Lower lobe of right lung (tissue), 2 donors: ENCODE measurements around the gene S100A4. TPM values are rescaled to one million over a fixed set of nuclear protein-coding genes. Genes with fewer than 3 reads are reported as not detected.

ENCODE experiments used
- ATAC-seq, 2 donors: fragments of 200-7000 bp; cut with Tn5 transposase; one replicate each; pipeline ENCODE4 v1.9.1; 2020 to 2022; ENCODE audit warnings: mild to moderate bottlenecking in 2 of 2, moderate library complexity in 2 of 2
- DNase-seq: peaks from one replicate; pipeline ENCODE4 v3.0.0-alpha.2; 2020
- H3K27ac ChIP-seq: fragments of 200-600 bp; one replicate; pipeline ENCODE4 v1.8.0; 2022
- H3K27me3 ChIP-seq: fragments of 200-600 bp; one replicate; pipeline ENCODE4 v1.8.0; 2022; ENCODE audit warnings: low read depth
- H3K36me3 ChIP-seq: fragments of 200-600 bp; one replicate; pipeline ENCODE4 v1.8.0; 2022; ENCODE audit warnings: mild to moderate bottlenecking
- H3K4me1 ChIP-seq: fragments of 200-600 bp; one replicate; pipeline ENCODE4 v1.8.0; 2022
- H3K4me3 ChIP-seq: fragments of 200-600 bp; one replicate; pipeline ENCODE4 v1.8.0; 2022; ENCODE audit warnings: mild to moderate bottlenecking
- H3K9me3 ChIP-seq: fragments of 200-600 bp; one replicate; pipeline ENCODE4 v1.8.0; 2022
- intact Hi-C: fragments of 100-400 bp; cut with DNase I; formaldehyde crosslinking; loops from one replicate; pipeline ENCODE4 v1.11.0; 2022
- total RNA-seq: library from RNA; stranded (reverse); fragmentation: NEBNext Ultra II Directional; extraction: Animal tissue kit (Norgen Biotek cat#: 25700); gene quantifications from one replicate; pipeline ENCODE4 v1.2.1, GENCODE V29; 2021
- TF ChIP-seq, protein P1 (sequence below): fragments of 200-600 bp; IDR thresholded peaks from one replicate; pipeline ENCODE4 v1.8.0; 2022; ENCODE audit warnings: antibody characterized with exemption, mild to moderate bottlenecking
- donor health status: DM: no; HTN: yes; CAD: no; lungs with severe emphysema.

S100A4 gene
- total RNA-seq, 1 donor from 2014 or later: 600 TPM

DNA sequence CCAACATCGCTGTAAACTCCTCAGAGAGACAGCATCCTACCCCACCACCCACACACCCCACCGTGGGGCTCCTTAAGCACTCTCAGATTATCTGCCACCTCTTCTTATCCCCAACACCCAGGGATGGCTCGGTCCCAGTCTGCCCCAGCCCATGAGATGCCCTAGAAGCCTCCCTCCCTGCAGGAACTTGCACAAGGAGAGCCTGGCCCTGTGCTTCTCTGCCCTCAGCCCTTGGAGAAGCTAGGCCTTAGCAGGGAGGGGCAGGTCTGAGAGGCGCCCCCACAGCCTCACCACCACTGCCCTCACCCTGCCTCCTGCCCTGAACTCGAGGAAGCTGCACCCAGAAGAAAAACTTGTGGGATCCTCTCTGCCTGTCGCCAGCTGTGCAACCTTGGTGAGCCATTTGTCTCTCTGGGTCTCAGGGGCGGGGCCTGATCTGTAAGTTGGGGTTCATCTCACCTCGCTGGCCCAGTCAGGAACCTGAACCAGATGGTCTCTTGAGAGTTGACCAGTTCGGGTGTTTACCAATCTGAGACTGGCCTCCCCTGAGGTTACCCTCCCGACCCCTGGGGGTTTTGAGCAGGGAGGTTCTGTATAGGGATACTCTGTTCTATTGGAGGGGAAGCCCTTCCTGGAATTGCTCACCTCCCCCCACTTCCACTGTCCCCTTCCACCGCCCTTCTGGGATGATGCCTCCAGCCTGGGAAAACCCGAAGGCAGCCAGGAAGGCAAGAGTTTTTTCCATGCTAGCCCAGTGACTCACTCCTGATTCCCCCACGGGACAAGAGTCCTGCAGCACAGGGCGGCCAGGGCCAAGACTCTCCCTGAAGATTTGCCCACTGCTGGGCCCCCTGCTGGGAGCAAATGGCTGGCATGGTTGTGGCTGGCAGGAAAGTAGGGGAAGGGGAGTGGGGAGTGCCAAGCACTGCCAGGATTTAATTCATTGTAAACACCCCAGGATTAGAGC lies 3.4 kb upstream of the S100A4 start, which contains the start of gene S100A3:
Gene S100A3, minus strand, starts transcription at position 537 of the 967 bp plus-strand sequence. CDS start 773 bp downstream, outside the sequence.
- Histone ChIP-seq H3K9me3 (no peaks in the 10 kb centered on the region), H3K4me1 (peaks cover 79% of the 10 kb centered on the region), H3K27me3 (no peaks in the 10 kb centered on the region), H3K36me3 (peaks cover 6% of the 10 kb centered on the region), H3K4me3 (no peak within 1 kb of the TSS), H3K27ac (peak within 1 kb of the TSS; percentile 63)
- TF ChIP-seq, protein P1, sequence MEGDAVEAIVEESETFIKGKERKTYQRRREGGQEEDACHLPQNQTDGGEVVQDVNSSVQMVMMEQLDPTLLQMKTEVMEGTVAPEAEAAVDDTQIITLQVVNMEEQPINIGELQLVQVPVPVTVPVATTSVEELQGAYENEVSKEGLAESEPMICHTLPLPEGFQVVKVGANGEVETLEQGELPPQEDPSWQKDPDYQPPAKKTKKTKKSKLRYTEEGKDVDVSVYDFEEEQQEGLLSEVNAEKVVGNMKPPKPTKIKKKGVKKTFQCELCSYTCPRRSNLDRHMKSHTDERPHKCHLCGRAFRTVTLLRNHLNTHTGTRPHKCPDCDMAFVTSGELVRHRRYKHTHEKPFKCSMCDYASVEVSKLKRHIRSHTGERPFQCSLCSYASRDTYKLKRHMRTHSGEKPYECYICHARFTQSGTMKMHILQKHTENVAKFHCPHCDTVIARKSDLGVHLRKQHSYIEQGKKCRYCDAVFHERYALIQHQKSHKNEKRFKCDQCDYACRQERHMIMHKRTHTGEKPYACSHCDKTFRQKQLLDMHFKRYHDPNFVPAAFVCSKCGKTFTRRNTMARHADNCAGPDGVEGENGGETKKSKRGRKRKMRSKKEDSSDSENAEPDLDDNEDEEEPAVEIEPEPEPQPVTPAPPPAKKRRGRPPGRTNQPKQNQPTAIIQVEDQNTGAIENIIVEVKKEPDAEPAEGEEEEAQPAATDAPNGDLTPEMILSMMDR: no peak
- intact Hi-C loops: no loop called here
- DNase-seq (peak; percentile 45), ATAC-seq (peak in 1 of 2 donors; percentile 6)

DNA sequence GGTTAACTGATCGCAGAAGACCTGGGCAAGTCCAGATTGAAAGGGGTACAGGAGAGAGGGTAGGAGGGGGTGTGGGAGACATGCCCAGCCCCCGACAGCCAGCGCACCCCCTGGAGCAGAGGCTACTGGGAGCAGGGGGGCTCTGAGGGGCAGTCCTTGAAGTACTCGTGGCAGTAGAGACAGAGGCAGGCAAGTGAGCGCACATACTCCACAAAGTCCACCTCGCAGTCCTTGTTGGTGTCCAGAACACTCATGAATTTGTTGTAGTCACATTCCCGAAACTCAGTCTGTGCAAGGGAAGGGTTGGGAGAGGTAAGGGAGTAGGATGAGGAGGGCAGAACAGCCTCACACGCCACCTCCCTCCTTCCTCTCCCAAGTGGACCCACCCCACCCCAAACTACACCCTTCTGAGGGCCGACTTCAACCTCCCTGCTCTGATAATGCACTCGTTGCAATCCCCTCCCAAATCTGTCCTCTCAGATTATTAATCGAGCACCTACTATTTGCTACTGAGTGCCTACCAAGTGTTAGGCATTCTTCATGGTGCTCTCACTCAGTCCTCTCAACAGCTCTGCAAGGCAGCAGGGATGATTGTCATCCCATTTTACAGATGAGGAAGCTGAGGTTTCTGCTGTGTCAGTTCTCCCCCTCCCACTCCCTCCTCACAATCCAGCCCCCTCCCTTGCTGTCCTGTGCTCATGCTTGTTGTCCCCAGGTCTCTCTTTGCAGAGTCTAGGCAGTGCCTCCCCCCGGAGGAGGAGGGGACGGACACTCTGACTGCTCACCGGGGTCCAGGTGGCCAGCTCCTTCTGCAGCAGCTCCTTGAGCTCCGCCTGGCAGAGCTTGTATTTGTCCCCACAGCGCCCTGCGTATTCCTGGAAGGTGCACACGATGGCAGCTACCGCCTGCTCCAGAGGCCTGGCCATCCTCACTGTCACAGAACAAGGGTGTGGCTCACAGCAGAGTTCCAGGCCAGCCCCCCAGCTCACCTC lies 2.2 kb upstream of the S100A4 start:
- Histone ChIP-seq H3K4me3 (no peak overlapping the region), H3K4me1 (peaks cover 79% of the 10 kb centered on the region), H3K27me3 (no peaks in the 10 kb centered on the region), H3K36me3 (peaks cover 16% of the 10 kb centered on the region), H3K9me3 (no peaks in the 10 kb centered on the region), H3K27ac (no peak overlapping the region)
- no peak for ATAC-seq
- no peak for DNase-seq
- intact Hi-C loops: no loop called here
- TF ChIP-seq, protein P1: no peak

DNA sequence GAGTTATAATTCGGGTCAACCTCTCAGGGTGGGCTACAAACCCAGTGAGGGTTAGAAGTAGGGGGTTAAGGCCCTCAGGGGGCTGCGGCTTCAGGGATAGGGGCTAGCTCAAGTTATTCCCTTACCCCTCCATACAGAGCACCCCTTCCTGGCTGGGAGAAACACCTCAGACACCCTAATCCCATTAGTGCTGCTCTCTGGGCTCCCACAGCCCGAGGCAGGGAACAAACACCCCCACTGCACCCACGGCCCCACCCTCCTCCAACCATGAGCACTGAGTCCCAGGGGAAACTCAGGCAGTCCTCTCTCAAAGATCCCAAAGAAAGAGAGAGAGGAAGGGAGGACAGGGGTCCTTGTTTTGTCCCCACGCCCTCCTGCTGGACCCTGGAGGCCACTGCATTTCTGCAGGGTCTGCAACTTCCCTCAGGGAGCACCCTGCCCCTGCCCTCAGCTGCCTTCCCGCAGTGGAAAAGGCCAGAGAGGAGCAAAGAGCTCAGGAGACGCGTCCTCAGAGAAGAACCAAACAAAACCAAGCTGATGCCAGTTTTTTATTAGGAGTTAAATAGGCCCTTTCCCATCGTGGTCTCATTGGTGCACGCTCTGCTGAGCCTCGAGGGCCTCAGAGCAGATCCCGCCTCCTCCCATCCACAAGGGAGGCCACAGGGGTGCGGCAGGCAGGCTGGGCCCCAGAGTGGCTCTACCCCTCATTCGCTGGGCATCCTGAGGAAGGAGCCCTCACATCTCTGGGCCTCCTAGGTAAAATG lies 1.4 kb upstream of the S100A4 start:
- H3K27ac ChIP-seq: peak overlapping the region; percentile 90
- H3K4me3 ChIP-seq: no peak overlapping the region

DNA sequence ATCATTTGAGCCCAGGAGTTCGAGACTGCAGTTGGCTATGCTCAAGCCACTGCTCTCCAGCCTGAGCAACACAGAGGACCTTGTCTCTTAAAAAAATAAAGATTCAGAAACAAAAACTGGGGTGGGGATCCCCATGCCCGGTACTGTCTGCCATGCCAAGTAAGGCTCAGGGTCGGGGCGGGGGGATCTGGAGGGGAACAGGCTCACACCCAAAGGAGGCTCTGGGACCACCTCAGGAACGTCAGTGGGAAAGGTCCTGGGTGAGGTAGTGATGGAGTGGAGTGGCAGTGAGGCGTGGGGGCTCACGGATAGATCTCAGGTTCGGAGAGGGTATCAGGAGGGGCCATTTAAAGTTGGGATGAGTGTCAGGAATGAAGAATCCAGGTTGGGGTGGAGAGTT lies 765 bp upstream of the S100A4 start:
- intact Hi-C loops: no loop called here
- peaks cover 16% of the 10 kb centered on the region for H3K36me3 ChIP-seq
- peak overlapping the region; percentile 90 for H3K27ac ChIP-seq
- TF ChIP-seq, protein P1: no peak
- DNase-seq (no peak), ATAC-seq (no peak)
- H3K4me3 ChIP-seq: peak overlapping the region; percentile 68
- H3K4me1 ChIP-seq: peaks cover 91% of the 10 kb centered on the region
- H3K9me3 ChIP-seq: no peaks in the 10 kb centered on the region
- no peaks in the 10 kb centered on the region for H3K27me3 ChIP-seq

More for the DNA sequence above, 1.4 kb upstream of the S100A4 start:
- ATAC-seq: no peak
- H3K27me3 ChIP-seq: no peaks in the 10 kb centered on the region
- intact Hi-C loops: no loop called here
- peaks cover 85% of the 10 kb centered on the region for H3K4me1 ChIP-seq
- DNase-seq: no peak
- TF ChIP-seq, protein P1: no peak
- H3K9me3 ChIP-seq: no peaks in the 10 kb centered on the region
- H3K36me3 ChIP-seq: peaks cover 16% of the 10 kb centered on the region
